Peyer's patch (tissue), 4 donors: ENCODE results near the gene VWA5B1.

ENCODE experiments used
- POLR2A ChIP-seq, 2 donors: fragments of 450-650 bp; IDR thresholded peaks; one replicate each; pipeline ENCODE4 v1.5.1; 2017; ENCODE audit warnings: antibody characterized with exemption in 2 of 2, mild to moderate bottlenecking in 2 of 2, moderate library complexity in 2 of 2
- TF ChIP-seq, protein P1 (sequence below), 6 experiments: fragments of 450-650 bp in 4 of 6; fragments of 200-600 bp in 2 of 6; sonication (generic) in 1 of 6; IDR thresholded peaks; one replicate each; pipeline ENCODE4 v1.5.1; 2017 to 2019; ENCODE audit warnings: antibody characterized with exemption in 6 of 6, mild to moderate bottlenecking in 3 of 6, moderate library complexity in 1 of 6

DNA sequence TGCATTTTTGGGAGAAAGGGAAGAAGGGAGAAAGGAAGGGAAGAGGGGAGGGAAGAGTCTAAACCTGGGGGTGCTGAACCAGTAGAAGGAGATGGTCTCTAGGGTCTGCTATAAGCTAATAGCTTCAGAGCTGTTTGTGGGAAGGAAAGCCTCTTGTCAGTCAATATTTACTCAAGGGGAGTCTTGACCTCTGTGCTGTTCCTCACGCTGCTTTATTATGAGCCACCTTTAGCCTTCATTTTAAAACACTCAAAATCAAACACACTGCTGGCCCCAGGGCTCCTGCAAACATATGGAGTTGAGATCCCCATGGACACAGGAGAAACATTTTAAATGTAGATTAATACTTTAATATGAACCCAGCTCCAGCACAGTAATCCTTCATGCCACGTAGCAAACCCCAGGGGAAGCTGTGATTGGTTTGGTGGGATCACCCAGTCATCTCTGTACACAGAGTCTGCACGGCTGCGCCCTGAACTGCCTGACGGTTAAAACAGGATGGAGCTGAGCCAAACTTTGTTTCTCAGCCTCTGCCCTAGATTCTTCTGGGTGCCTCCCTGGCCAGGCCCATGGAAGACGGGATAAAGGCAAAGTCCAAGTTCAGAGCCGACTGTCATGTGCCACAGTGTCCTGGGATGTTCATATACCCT is 40.2 kb upstream of the VWA5B1 start:
- TF ChIP-seq, protein P1, sequence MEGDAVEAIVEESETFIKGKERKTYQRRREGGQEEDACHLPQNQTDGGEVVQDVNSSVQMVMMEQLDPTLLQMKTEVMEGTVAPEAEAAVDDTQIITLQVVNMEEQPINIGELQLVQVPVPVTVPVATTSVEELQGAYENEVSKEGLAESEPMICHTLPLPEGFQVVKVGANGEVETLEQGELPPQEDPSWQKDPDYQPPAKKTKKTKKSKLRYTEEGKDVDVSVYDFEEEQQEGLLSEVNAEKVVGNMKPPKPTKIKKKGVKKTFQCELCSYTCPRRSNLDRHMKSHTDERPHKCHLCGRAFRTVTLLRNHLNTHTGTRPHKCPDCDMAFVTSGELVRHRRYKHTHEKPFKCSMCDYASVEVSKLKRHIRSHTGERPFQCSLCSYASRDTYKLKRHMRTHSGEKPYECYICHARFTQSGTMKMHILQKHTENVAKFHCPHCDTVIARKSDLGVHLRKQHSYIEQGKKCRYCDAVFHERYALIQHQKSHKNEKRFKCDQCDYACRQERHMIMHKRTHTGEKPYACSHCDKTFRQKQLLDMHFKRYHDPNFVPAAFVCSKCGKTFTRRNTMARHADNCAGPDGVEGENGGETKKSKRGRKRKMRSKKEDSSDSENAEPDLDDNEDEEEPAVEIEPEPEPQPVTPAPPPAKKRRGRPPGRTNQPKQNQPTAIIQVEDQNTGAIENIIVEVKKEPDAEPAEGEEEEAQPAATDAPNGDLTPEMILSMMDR (IDR thresholded peaks at IDR 0.05) = no peak
- no peak for TF ChIP-seq POLR2A (IDR thresholded peaks at IDR 0.05)
